Astrocyte of the cerebellum (primary cell): Measurements from ENCODE around the gene PKDREJ.

Experiments used
- DNase-seq: peaks from one replicate; pipeline ENCODE4 v3.0.0-alpha.2; 2011; ENCODE audit warnings: low read depth
- H3K4me3 ChIP-seq: 2 replicates; pipeline ENCODE4 v1.5.1; 2011; ENCODE audit warnings: mild to moderate bottlenecking, low read depth, low read length, moderate library complexity
- CTCF ChIP-seq: IDR thresholded peaks from 2 replicates; pipeline ENCODE4 v1.5.1; 2012; ENCODE audit warnings: low read length, low read depth, moderate library complexity, mild to moderate bottlenecking; ENCODE audit errors: missing control alignments
- in situ Hi-C: cut with HindIII; loops from 2 replicates; pipeline ENCODE4 v1.10.0; 2017; ENCODE audit warnings: low sequenced_read_pairs

PKDREJ gene

DNA sequence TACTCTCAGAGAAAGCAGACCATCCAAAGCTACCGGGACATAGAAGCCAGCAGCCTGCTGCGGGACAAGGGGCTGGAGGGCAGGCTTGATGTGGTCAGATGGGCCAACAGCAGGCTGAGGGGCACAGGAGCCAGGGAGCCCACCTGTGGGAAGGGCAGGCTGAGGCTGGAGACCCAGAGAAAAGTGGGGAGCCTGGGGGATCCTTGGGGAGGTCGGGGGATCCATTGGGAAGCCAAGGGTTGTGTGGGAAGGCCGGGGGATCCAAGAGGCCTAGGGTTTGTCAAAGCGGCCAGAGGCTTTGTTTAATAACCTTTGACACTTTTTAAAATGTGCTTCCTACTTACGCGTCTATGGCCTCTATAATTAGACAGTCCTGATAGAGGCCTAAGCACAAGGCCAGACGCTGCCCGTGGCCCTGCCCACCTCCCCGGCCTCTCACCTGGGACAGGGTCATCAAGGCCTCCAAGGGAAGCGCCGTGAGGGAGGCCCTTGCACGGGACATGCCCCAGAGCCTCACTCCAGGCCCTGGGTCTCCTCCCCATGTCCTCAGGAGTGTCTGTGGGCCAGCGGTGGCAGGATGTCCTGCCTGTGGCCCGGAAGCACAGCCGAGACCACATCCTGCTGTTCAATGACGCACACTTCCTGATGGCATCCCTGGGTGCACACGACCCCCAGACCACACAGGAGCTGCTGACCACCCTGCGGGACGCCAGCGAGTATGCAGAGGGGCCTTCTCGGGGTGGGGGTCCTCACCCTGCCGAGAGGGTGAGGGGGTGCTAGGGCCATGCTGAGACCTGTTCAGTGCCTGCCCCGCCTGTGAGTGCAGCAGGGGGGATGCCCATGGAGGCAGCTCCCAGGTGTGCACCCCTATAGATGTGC is 25.0 kb upstream of the PKDREJ start:
- in situ Hi-C loops = no loop called here
- H3K4me3 ChIP-seq = no peak overlapping the region
- no peak for TF ChIP-seq CTCF
- DNase-seq = no peak

DNA sequence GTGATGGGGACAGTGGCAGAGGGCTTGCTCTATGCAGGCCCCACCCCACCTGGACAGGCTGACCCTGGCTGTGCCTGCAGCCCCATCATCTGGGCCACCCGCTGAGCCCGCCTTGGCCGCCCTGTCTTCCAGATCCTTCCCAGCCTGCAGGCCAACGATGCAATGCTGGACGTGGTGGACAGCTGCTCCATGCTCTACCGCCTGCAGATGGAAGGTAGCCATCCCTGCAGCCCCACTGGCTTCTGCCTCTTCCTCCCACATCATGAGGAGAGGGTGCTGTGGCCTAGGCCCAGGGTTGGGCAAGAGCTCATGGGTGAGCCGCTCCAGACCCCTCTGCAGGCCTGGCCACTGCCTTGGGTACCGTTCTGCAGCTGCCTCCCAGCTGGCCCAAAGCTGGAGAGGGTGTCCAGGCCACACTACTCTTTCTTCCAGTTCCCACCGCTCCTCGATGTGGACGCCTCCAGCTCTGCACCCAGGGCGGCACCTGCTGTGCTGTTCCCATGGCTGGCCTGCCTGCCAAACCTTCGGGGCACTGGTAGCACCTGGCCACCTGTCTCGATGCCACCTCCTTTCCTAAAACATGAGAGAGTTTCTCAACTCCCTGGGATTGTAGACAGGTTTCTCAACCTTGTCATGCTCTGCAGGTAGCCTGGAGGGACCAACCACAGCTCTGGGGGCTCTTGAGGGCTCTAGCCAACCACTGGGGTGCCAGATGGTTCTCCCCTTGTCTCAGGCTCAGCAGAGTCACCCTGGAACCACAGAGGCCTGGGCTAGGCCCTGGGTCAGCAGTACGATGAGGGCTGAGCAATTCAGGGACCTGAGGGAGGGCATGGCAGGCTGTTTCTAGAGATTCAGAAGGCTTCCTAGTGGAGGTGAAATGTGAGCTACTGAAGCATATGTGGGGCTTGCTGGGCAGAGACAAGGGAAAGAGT is 24.1 kb upstream of the PKDREJ start:
- DNase-seq = no peak
- H3K4me3 ChIP-seq = no peak overlapping the region
- TF ChIP-seq CTCF = no peak
- in situ Hi-C loops = no loop called here

- TF ChIP-seq CTCF = no peak
- DNase-seq = no peak
- no peak overlapping the region for H3K4me3 ChIP-seq
- in situ Hi-C loops = no loop called here
Observed at GRCh38 chr22:46286006-46286405, 22.9 kb upstream of the PKDREJ start.

GRCh38 chr22:46281866-46282678 is 18.9 kb upstream of the PKDREJ start:
- TF ChIP-seq CTCF = no peak
- DNase-seq = no peak
- H3K4me3 ChIP-seq = no peak overlapping the region
- in situ Hi-C loops = no loop called here

- TF ChIP-seq CTCF = no peak
- in situ Hi-C loops = no loop called here
- no peak for DNase-seq
- H3K4me3 ChIP-seq = no peak overlapping the region
Observed at GRCh38 chr22:46280999-46281623, 18.0 kb upstream of the PKDREJ start.
